Tibial nerve (tissue), 3 donors: Measurements from ENCODE around the gene BRSK2.

Experiments used
- POLR2A ChIP-seq, 2 donors: fragments of 450-650 bp; IDR thresholded peaks; one replicate each; pipeline ENCODE4 v1.6.1; 2017; ENCODE audit warnings: antibody characterized with exemption in 2 of 2, mild to moderate bottlenecking in 2 of 2, moderate library complexity in 2 of 2
- TF ChIP-seq, protein P1 (sequence below), 5 experiments: fragments of 200-600 bp in 3 of 5; fragments of 450-650 bp in 2 of 5; sonication (generic) in 3 of 5; IDR thresholded peaks; one replicate each; pipeline ENCODE4 v1.5.1; 2016 to 2019; ENCODE audit warnings: antibody characterized with exemption in 5 of 5, mild to moderate bottlenecking in 3 of 5, moderate library complexity in 2 of 5

DNA sequence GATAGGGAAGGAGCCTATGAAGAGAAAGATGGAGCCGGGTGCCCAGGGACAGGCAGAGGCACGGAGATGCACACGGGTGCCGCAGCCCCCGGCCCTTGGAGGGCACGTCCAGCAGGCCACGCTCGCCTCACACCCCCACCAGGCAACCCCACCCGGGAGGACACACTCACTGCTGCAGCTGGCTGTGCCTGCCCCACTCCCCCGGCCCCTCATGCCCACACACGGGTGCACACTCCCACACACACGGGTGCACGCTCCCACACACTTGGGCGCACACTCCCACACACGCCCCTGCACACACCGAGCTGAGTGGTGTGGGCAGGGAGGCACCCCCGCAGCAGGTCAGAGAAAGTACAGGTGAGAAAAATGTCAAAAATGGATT, 95.8 kb downstream of the BRSK2 start:
- TF ChIP-seq, protein P1, sequence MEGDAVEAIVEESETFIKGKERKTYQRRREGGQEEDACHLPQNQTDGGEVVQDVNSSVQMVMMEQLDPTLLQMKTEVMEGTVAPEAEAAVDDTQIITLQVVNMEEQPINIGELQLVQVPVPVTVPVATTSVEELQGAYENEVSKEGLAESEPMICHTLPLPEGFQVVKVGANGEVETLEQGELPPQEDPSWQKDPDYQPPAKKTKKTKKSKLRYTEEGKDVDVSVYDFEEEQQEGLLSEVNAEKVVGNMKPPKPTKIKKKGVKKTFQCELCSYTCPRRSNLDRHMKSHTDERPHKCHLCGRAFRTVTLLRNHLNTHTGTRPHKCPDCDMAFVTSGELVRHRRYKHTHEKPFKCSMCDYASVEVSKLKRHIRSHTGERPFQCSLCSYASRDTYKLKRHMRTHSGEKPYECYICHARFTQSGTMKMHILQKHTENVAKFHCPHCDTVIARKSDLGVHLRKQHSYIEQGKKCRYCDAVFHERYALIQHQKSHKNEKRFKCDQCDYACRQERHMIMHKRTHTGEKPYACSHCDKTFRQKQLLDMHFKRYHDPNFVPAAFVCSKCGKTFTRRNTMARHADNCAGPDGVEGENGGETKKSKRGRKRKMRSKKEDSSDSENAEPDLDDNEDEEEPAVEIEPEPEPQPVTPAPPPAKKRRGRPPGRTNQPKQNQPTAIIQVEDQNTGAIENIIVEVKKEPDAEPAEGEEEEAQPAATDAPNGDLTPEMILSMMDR (IDR thresholded peaks at IDR 0.05): no peak
- no peak for TF ChIP-seq POLR2A (IDR thresholded peaks at IDR 0.05)
